NCI-H2029 (cell line): Measurements from ENCODE around the gene OSBPL8.

Experiments used
- DNase-seq: peaks from one replicate; lab custom pipeline; 2025; lab: John Stamatoyannopoulos, UW

The OSBPL8 gene

DNA sequence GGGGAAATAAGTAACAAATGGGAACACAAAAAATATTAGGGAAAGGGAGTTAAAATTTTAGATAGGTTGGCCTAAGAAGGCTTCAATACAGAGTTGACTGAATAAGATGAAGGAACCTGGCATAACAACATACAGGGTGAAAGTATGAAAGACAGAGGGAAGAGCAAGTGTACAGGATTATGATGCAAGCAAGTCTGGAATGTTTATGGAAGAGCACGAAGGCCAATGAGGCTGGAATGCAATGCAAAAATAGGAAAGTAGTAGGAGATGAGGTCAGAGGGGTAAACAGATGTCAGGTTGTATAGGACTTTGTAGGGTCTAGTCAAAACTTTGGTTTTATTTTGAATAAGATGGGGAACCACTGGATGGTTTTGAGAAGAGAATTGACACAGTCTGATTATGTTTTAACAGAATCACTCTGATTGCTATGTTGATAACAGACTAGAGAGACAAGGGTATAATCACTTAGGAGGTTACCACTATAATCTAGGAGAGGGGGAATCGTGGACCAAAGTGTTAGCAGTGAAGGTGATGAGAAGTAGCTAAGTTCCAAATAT, 96.8 kb downstream of the OSBPL8 start:
- no peak for DNase-seq

DNA sequence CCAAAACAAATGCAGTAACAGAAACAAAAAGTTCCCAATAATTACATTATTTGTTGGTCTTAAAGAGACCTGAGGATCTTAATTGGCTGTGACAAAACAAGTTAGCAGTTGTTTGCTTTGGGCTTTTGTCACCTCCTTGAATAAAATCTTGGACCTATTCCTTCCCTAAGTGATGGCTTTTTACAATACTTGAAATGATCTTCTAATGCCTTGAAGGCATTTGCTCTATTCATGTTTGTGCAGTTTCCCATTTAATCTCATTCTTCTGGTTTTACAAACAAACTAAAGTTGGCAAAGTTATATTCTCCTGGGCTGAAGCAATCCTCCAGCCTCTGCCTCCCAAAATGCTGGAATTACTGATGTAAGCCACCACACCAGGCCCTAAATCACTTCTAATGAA, 98.8 kb downstream of the OSBPL8 start:
- DNase-seq, result no peak

DNA sequence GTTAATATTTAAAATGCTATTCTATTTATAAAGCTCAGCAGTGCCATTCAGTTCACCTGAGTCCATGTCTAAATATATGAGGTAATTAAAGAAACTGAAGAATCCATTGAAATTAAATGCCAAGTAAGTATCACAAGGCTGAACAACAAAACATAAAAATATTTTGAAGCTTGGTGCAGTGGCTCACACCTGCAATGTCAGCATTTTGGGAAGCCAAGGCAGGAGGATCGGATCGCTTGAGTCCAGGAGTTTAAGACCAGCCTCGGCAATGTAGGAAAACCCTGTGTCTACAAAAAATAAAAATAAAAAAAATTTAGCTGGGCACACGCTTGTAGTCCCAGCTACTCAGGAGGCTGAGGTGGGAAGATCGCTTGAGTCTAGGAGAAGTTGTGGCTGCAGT, 101.8 kb downstream of the OSBPL8 start:
- DNase-seq, result no peak

DNA sequence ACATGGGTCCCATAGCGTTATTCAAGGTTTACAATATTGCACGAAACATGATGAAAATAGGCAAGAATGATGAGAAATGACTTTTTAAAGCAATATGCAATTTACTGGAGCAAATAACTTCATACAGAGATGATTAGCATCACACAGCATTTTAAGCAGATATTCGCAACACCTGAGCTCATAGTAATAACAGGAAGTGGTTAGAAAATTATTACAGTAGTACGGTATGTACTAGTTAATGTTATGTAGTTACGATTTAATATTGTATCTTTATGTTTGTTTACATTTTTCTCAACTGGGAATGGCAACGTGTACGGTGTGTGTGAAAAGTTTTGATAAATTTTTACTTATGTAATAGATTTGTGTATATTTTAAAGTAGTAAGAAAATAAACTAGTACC, 102.6 kb downstream of the OSBPL8 start:
- no peak for DNase-seq

DNA sequence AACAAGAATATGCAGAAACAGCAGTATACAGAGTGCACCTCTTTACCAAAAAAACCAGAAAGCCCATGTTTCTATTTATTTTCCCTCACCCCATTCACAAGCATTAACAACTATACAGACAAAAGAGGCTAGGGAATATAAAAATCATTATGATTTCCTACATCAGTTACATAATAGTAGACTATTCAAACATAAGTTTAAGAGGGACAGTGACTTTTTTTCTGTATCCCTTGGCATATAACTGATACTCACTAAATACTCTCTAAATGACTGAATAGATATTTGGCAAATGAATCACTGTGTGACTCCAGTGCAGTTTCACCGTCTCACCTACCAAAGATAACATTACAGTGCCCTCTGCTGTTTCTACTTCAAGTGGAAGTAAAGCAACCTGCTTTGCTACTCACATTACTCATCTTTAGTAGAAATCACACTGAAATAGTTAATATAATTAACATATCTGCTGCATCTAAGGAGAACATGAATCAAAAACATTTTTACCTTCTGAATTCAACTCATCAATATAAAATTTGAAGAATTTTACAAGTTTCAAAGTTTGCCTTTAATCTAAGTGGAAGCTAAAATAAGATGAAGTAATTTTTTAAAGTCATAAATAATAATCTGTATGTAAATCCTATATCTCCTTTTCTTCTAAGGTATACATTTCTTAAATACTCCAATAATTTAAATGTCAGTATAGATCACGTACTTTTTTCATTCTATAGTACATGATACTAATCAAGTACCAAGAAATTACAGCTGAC, 103.8 kb downstream of the OSBPL8 start:
- DNase-seq, result peak; percentile 41

DNA sequence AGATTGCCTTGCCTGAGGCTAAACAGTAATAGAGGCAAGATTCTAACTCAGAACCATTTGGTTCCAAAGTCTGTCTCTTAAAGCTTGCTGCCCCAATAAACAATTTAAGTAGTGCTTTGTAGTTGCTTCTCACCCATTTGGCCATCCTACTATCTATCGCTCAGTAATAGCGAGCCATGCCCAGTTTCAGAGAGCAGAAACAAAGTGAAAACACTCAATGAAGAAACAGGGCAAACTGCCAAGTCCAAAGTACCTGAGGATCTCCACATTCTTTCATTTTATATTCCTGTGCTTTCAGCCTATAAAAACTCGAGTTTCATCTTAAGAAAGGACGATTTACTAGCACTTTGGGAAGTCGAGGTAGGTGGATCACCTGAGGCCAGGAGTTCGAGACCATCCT, 108.0 kb downstream of the OSBPL8 start:
- DNase-seq, result no peak

DNA sequence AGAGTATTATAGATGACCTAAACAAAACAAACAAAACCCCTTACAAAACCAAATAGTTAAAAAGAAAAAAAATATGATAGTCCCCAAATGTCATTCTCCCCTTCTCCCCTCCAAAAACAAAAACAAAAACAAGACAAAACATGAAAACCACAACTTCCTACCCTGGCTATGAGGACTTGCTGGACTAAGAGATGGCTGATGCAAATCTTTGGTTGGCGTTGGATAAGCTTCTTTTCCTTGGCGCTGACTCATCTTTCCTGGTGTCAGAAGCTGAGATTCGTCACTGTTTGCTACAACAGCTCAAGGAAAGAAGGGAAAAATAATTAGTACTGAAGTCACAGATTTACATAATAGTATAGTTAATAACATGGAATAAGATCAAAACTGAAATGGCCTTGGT, 108.9 kb downstream of the OSBPL8 start:
- DNase-seq, result no peak

DNA sequence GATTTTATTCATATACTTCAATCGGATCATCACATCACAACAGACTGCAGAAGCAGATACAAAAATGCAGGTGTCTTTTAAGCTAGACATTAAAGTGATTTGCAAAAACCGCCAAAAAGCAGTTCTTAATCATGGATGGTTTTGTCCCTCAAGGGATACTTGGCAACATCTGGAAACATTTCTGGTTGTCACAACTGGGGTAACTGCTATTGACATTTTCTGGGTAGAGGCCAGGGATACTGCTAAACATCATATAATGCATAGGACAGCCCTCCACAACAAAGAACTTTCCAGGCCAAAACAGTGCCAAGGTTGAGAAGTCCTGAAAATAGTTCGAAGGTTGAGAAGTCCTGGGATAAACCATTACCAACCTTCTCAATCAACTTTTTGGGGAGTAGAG, 109.6 kb downstream of the OSBPL8 start:
- no peak for DNase-seq

DNA sequence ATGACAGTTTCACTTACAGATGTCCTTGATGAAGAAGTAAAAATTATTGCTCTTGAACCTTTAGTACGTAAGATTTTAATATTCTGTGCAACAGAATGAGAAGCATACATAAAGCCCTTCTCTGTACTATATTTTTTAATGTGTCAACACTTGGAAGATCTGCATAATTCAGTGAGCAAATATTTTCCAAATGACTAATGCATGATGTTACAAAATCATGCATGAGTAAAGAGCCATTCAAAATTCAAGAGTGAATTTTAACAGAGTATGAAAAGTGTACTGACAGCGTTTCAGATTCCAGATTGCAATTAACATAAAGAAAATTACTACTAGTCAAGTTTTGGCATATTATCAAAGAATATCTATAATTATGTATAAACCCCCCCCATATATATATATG, 110.0 kb downstream of the OSBPL8 start:
- no peak for DNase-seq

DNA sequence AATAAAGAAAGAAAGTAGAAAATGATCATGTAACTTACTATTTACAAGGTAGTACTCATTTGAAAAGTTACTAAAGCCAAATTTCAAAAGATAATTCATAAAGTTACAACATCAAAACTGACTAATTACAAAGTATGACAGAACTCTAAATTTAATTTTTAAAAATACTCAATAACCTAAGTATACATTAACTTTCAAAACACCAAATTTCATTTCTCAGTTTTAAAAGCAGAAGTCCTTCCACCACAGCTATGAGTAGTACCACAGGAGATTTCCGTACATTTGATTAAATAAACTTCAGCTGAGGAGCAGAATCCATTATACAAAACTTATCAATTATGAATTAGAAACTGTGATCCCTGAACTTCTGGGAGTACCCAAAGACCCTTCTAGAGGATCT, 110.6 kb downstream of the OSBPL8 start:
- DNase-seq, result no peak

DNA sequence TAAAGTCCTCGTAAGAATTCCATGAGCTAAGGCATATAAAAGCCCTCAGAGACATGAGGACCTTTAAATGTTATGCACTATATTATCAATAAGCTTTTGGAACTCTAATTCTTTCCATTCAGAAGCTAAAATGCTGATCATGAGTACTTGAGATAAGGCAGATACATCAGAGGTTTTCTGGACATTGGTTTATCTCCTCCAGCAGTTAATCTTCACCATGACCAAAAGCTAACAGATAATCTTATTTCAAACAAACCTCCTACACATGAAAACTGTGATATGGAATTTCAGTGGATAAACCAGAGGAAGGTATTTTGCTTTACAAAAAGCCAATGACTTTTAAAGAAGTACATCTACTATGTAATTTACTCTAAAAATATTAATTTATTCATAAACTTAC, 113.5 kb downstream of the OSBPL8 start:
- no peak for DNase-seq

DNA sequence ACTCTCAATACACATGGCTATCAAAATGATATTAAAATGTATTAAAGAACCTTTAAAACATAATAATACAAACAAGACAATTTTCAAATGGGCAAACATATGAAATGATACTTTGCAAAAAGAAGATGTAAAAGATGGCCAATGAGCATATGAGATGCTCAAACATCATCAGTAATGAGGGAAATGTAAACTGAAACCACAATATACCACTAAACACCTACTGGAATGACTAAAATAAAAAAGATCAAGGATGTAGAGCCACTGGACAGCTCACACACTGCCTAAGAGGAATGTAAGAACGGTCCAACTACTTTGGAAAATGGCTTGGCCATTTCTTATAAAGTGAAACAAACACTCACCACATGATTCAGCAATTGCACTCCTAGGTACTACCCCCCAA, 114.1 kb downstream of the OSBPL8 start:
- no peak for DNase-seq

DNA sequence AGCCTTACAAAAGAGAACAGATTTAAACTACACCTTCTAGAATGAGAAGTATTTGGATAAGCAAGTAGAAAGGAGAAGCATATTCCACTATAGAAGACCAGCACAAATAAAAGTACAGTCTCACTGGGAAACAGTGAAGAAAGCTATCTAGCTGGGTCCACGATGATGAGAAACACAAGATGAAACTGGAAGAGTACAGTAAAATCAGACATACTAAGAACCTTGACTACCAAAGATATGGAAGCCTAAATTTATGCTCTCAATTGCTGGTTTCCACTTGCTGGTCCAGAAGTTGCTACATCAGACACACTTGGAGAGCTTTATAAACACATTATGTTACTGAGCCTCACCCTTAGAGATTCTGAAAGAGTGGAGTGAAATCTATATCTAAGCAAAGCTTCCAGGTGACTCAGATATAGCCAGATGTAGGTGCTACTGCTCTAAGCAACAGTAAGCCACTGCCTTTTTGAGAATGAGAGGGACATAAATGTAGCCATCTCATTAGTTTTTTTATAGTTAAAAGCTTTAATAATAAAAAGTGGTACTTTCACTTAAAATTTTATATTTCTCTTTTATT, 115.1 kb downstream of the OSBPL8 start:
- DNase-seq, result no peak

DNA sequence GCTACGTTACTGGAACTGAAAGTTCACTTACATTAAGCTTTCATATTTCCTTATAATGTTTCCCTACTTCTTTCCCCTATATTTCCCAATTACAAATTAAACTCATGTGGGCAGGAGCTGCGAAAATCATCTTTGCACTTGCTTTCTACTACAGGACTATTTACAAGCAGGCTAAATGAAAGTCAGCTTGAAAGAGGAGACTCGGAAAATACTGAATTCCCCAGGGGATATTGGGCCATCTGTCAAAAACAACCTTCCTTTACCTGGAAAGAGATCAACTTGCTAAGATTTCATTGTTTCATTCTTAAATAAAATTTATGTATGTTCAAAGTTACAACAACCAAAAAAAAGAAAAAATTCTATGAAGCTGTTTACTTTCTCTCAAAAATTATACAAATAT, 118.6 kb downstream of the OSBPL8 start:
- DNase-seq, result no peak

DNA sequence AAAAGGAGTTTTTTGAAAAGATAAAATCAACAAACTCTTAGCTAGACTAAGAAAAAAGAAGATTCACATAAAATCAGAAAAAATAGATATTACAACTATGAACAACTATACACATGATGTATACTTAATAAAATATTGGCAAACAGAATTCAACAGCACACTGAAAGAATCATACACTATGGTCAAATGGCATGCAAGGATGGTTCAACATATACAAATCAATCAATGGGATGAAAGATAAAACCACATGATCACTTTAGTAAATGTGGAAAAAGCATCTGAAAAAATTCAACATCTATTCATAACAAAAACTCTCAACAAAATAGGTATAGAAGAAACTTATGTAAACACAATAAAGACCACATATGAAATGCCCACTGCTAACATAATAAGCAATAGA, 126.8 kb downstream of the OSBPL8 start:
- DNase-seq, result no peak

DNA sequence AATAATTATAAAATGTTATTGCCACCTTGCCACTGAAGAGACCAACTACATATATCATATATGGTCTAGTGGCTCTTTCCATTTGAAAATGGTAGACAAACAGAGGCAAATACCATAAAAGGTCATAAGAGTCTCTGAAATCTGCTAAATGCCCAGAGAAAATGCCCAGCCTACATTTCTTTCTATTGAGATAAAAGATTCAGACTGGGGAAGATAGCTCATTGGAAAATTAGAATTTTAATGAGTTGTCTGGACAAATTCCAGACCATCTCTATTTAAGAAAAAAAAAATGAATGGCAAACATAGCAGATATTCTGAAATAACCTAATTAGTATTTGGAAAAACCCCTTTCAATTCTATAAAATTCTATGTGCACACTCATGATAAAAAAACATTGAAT, 131.5 kb downstream of the OSBPL8 start:
- DNase-seq, result no peak

DNA sequence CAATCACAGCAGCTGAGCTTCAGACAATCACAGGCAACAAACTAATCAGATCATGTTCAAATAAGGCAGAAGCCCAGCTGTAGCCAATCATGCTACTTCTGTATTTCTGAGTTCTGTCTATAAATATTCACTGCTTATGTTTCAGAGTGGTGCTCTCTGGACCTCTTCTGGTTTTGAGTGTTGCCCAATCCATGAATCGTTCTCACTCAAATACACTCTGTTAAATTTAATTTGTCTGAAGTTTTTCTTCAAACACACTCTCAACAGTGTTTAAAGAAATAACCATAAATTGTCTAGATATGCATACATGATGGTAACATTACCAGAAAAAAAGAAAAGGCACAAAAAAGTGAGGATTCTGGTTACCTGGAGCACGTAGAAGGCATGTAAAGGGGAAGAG, 133.4 kb downstream of the OSBPL8 start:
- DNase-seq, result no peak

DNA sequence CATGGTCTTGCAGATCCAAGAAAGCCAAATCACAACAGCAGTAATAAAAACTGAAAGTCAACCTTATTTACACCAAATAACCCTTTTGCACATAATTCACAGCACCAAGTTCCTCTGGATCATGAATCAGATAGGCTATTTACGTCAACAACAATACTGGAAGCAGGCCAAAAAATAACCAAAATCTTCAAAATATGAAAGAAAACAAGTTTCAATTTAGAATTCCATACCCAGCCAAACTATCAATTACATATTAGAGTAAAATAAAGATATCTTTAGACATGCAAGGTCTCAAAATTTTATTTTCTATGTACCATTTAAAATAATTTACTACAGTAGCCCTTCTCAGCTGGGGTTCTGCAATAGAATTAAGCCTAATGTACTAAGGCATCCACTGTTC, 134.6 kb downstream of the OSBPL8 start:
- no peak for DNase-seq

DNA sequence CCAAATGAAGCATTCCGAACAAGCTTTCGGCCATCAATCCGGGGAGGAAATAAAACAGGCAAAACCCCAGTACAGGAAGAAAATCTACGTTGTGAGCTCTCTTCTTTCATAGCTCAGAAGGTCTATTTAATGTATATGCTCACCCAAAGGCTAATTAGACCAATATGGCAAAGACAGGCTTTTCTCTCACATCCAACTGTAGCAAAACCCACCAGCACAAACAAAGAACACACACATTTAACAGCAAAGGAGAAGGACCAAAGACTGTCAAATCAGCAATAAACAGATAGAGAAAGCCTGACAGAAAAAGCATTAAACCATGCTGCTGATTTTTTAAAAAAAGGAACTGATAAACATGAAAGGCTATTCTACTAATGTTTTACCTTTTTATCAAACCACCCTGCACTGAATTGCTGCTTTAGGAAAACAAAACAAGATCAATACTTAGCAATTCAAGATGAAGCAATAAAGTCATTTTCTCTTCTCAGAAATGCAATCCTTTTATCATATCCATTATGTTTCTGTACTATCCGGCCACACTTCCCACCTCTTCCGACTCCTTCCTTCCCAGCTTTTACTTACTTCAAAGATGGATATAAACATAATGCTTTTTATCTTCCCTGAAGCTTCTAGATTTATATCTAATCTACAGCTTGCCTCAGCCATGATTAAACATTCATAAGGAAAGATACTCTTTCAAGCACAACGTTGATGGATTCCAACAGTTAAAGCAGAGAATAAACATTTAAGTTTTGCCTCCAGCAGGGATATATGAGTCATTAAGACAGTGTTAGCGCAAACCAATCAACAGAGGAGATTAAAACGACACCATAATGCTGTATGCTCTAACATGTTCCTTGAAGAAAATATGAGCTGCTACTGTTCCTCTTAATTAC, 136.8 kb downstream of the OSBPL8 start:
- DNase-seq, result no peak

DNA sequence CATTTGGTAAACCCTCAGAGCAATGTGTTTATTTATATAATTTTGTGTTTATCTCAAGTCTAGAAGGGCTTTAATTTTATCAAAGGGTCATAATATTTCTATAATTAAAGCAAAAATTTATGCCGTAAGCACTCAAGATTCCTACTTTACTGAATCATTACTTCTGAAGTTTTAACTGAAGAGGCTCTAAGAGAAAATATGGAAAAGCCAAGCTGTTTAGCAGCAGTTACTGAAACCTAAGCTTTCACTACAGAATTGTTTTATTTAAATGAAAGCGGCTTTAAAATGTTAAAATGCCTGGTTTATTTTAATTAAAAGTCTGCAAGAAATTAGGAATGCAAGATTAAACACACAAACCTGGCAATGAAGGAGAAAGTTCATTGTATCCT, 137.4 kb downstream of the OSBPL8 start:
- no peak for DNase-seq

DNA sequence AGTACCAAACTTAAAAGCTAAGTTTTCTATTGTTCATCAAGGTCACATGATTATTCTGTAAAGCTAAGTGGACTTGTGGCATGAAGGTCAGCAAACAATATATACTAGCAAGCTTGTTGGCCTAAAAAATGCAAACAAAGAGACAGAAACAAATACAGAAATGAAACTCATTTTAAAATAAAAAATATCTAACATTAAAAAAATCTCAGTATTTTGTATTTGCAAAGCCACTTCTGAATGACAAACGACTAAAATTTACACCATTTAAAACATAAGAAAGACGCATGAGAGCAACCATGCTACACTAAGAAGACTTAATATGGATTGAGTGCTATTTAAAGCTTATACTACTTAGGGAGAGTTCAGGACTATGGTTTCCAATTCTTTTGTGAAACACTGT, 138.5 kb downstream of the OSBPL8 start:
- no peak for DNase-seq

DNA sequence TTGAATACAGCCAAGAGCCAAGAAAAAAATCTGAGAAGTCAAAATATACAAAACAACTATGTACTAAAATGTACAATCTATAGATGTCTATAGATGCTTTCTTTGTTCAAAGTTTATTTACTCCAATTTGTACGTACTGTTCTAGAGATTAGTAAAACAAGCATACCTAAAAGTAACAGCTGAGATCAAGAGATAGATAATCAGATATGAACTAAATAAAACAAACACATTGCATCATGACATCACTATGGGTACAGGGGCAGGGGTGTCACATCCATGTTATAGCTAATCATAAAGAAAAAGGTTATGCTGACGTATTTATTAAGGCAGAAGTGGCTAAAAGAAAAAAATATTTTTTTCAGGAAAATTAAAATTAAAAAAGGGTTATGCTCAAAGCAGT, 139.3 kb downstream of the OSBPL8 start:
- no peak for DNase-seq

DNA sequence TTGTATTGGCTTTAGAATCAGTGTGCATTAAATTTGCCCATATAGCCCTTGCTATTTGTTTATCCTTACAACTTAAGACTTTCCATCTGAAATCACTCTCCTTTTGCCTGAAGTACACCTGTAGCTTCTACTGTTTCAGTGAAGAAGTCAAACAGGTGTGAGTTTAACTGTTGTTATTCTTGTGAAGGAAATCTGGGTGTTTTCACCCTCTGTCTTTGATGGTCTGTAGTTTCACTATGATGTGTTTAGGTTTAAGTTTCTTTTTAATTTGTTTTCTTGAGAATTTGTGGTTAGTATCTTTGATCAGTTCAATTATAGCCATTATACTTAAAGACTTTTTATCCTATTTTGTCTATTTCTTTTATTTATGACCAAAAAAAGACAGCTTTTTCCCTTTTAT, 142.5 kb downstream of the OSBPL8 start:
- DNase-seq, result no peak
